Fibroblast of skin of right biceps (primary cell): Measurements from ENCODE around the gene KLHDC7B.

Experiments
- DNase-seq: peaks from one replicate; pipeline ENCODE4 v3.0.0-alpha.2; 2013

Gene KLHDC7B

GRCh38 chr22:50600538-50600937 lies 54.8 kb downstream of the KLHDC7B start, which contains the start of gene MAPK8IP2:
TSS of gene MAPK8IP2 (plus strand) at chr22:50600793. CDS start at chr22:50600819, 26 bp downstream.
- DNase-seq: no peak
